ENCODE measurements around the gene ACOT7.

- TF ChIP-seq POLR2AphosphoS5 (IDR thresholded peaks at IDR 0.05) (no peak), CTCF (IDR thresholded peaks at IDR 0.05 in 8 of 11, conservative IDR thresholded peaks at IDR 0.05 in 3 of 11) (no peak), POLR2A (IDR thresholded peaks at IDR 0.05) (no peak)
Observed at GRCh38 chr1:6349254-6349943, 44.2 kb downstream of the ACOT7 start.
